MCF 10A (cell line): ENCODE results near the gene ARHGAP24. TPM values are rescaled to one million over a fixed set of nuclear protein-coding genes. Genes with fewer than 3 reads are reported as not detected.

Source experiments
- BruUV-seq: library from RNA; stranded (reverse); fragments of 400-500 nt; replicated peaks from 2 replicates; lab custom pipeline; 2021; lab: Mats Ljungman, UMichigan
- CTCF ChIA-PET: fragments of 300-600 bp; sonication (Branson Sonifier 250); formaldehyde crosslinking; extraction: SDS; loops from one replicate; lab custom pipeline; 2021; ENCODE audit warnings: antibody characterized with exemption, inconsistent platforms; lab: Yijun Ruan, JAX
- POLR2A ChIA-PET: fragments of 300-600, 350-650 bp; sonication (Branson Sonifier 250); formaldehyde crosslinking; extraction: SDS; loops from one replicate; lab custom pipeline; 2020; ENCODE audit warnings: antibody characterized with exemption, inconsistent platforms; lab: Yijun Ruan, JAX
- DNase-seq: peaks from one replicate; pipeline ENCODE4 v3.0.0-alpha.2; 2018; ENCODE audit not compliant: unreplicated experiment
- H3K27ac Mint-ChIP-seq: one replicate; pipeline ENCODE4 v1.8.0; 2022; ENCODE audit warnings: mild to moderate bottlenecking, low read depth, mixed read lengths; ENCODE audit not compliant: unreplicated experiment
- H3K27me3 Mint-ChIP-seq: one replicate; pipeline ENCODE4 v1.8.0; 2022; ENCODE audit warnings: mixed read lengths; ENCODE audit not compliant: insufficient read depth, unreplicated experiment
- H3K36me3 Mint-ChIP-seq: one replicate; pipeline ENCODE4 v1.8.0; 2022; ENCODE audit warnings: mild to moderate bottlenecking, moderate library complexity, mixed read lengths; ENCODE audit not compliant: insufficient read depth, unreplicated experiment
- H3K4me1 Mint-ChIP-seq: one replicate; pipeline ENCODE4 v1.8.0; 2022; ENCODE audit warnings: mixed read lengths; ENCODE audit not compliant: insufficient read depth, unreplicated experiment
- H3K4me3 Mint-ChIP-seq: one replicate; pipeline ENCODE4 v1.8.0; 2022; ENCODE audit warnings: mild to moderate bottlenecking, moderate library complexity, mixed read lengths; ENCODE audit not compliant: unreplicated experiment
- H3K9me3 Mint-ChIP-seq: one replicate; pipeline ENCODE4 v1.8.0; 2022; ENCODE audit warnings: mixed read lengths; ENCODE audit not compliant: unreplicated experiment
- CTCF ChIP-seq: fragments of 200-600 bp; IDR thresholded peaks from one replicate; pipeline ENCODE4 v1.8.0; 2022; ENCODE audit warnings: antibody characterized with exemption, mild to moderate bottlenecking; ENCODE audit not compliant: unreplicated experiment
- intact Hi-C: fragments of 100-400 bp; cut with micrococcal nuclease; formaldehyde crosslinking; loops from 2 replicates; pipeline ENCODE4 v1.14.1; 2022
- total RNA-seq: library from RNA; stranded (reverse); gene quantifications from 2 replicates; pipeline ENCODE4 v1.2.3, GENCODE V29; 2022

ARHGAP24 gene
- total RNA-seq, 1 experiment from 2014 or later: 2.6 TPM

- intact Hi-C loops: no loop called here
- Mint-ChIP-seq H3K4me1 (peaks cover 6% of the 10 kb centered on the region), H3K27me3 (no peaks in the 10 kb centered on the region), H3K36me3 (no peaks in the 10 kb centered on the region), H3K27ac (no peak overlapping the region), H3K4me3 (no peak overlapping the region), H3K9me3 (peaks cover 8% of the 10 kb centered on the region)
- TF ChIP-seq CTCF: no peak
- DNase-seq: no peak
- ChIA-PET POLR2A (interaction anchor here (0.6 to 1.8 kb wide), 2 partner anchors 10 to 26 kb away, joined by 3 read pairs; no protein-coding TSS in a partner anchor), CTCF (interaction anchor here (0.6 to 1.5 kb wide), 3 partner anchors 23 to 271 kb away, joined by 3 to 10 read pairs (median 4); no protein-coding TSS in a partner anchor)
- BruUV-seq: no TSS peak
Measured at GRCh38 chr4:85772470-85772869, 297.5 kb downstream of the ARHGAP24 start.

GRCh38 chr4:85773372-85773771 is 298.4 kb downstream of the ARHGAP24 start:
- H3K27me3 Mint-ChIP-seq: no peaks in the 10 kb centered on the region
- peaks cover 8% of the 10 kb centered on the region for H3K9me3 Mint-ChIP-seq
- CTCF ChIA-PET: no interaction called here
- POLR2A ChIA-PET: interaction anchor here (1.5 kb wide), 1 partner anchor 11 kb away, joined by 5 read pairs; no protein-coding TSS in a partner anchor
- no peak overlapping the region for H3K4me3 Mint-ChIP-seq
- DNase-seq: no peak
- no TSS peak for BruUV-seq
- TF ChIP-seq CTCF: no peak
- no peak overlapping the region for H3K27ac Mint-ChIP-seq
- intact Hi-C loops: no loop called here
- H3K36me3 Mint-ChIP-seq: no peaks in the 10 kb centered on the region
- H3K4me1 Mint-ChIP-seq: peaks cover 12% of the 10 kb centered on the region

GRCh38 chr4:85774000-85774399 is 299.1 kb downstream of the ARHGAP24 start:
- DNase-seq: no peak
- H3K27ac Mint-ChIP-seq: no peak overlapping the region
- ChIA-PET POLR2A (interaction anchor here (0.6 to 1.5 kb wide), 2 partner anchors 12 to 258 kb away, joined by 3 to 5 read pairs; no protein-coding TSS in a partner anchor), CTCF (interaction anchor here (0.6 to 1.3 kb wide), 4 partner anchors 11 to 195 kb away, joined by 3 read pairs; no protein-coding TSS in a partner anchor)
- BruUV-seq: no TSS peak
- H3K36me3 Mint-ChIP-seq: no peaks in the 10 kb centered on the region
- H3K4me1 Mint-ChIP-seq: peaks cover 18% of the 10 kb centered on the region
- no peak for TF ChIP-seq CTCF
- intact Hi-C loops: no loop called here
- no peak overlapping the region for H3K4me3 Mint-ChIP-seq
- H3K9me3 Mint-ChIP-seq: peaks cover 8% of the 10 kb centered on the region
- H3K27me3 Mint-ChIP-seq: no peaks in the 10 kb centered on the region

GRCh38 chr4:85774489-85774888 is 299.5 kb downstream of the ARHGAP24 start:
- POLR2A ChIA-PET: interaction anchor here (0.6 to 1.5 kb wide), 2 partner anchors 12 to 258 kb away, joined by 3 to 5 read pairs; no protein-coding TSS in a partner anchor
- TF ChIP-seq CTCF: no peak
- Mint-ChIP-seq H3K9me3 (peaks cover 8% of the 10 kb centered on the region), H3K4me1 (peaks cover 21% of the 10 kb centered on the region), H3K36me3 (no peaks in the 10 kb centered on the region), H3K27me3 (no peaks in the 10 kb centered on the region), H3K4me3 (no peak overlapping the region), H3K27ac (no peak overlapping the region)
- intact Hi-C loops: no loop called here
- BruUV-seq: no TSS peak
- no peak for DNase-seq
- CTCF ChIA-PET: interaction anchor here (0.6 to 1.3 kb wide), 4 partner anchors 12 to 195 kb away, joined by 3 read pairs; no protein-coding TSS in a partner anchor
